ENCODE results near the gene KANTR. TPM values are rescaled to one million over a fixed set of nuclear protein-coding genes. Genes with fewer than 3 reads are reported as not detected.

KANTR gene
- total RNA-seq, 2 experiments from 2014 or later, result 7.5 to 9.2 TPM

GRCh38 chrX:53072418-53073114 lies 21.4 kb upstream of the KANTR start:
- CTCF ChIA-PET, result interaction anchor here (0.8 to 5.8 kb wide), 7 partner anchors 9 to 153 kb away, joined by 3 to 30 read pairs (median 6); partner anchors contain the start of gene TSPYL2
- Mint-ChIP-seq H3K27ac (peak overlapping the region; percentile 90), H3K9me3 (no peaks in the 10 kb centered on the region), H3K36me3 (ENCODE audit: low read depth) (no peaks in the 10 kb centered on the region), H3K27me3 (ENCODE audit: low read depth) (no peaks in the 10 kb centered on the region), H3K4me1 (ENCODE audit: low read depth) (peaks cover 12% of the 10 kb centered on the region), H3K4me3 (peak overlapping the region; percentile 85)
- intact Hi-C loops (cut with micrococcal nuclease), result no loop called here
- no peak for DNase-seq

- CTCF ChIA-PET, result interaction anchor here (1.6 to 5.8 kb wide), 2 partner anchors 8 to 17 kb away, joined by 10 to 30 read pairs; partner anchors contain the start of gene TSPYL2
- peaks cover 12% of the 10 kb centered on the region for H3K4me1 Mint-ChIP-seq (ENCODE audit: low read depth)
- H3K4me3 Mint-ChIP-seq, result no peak overlapping the region
- DNase-seq, result no peak
- no peaks in the 10 kb centered on the region for H3K36me3 Mint-ChIP-seq (ENCODE audit: low read depth)
- H3K27me3 Mint-ChIP-seq (ENCODE audit: low read depth), result no peaks in the 10 kb centered on the region
- peak overlapping the region; percentile 48 for H3K27ac Mint-ChIP-seq
- intact Hi-C loops (cut with micrococcal nuclease), result no loop called here
- no peaks in the 10 kb centered on the region for H3K9me3 Mint-ChIP-seq
These were observed 20.8 kb upstream of the KANTR start for GRCh38 chrX:53073115-53073586.

GRCh38 chrX:53075011-53075410 lies 18.9 kb upstream of the KANTR start:
- Mint-ChIP-seq H3K27me3 (ENCODE audit: low read depth) (no peaks in the 10 kb centered on the region), H3K36me3 (ENCODE audit: low read depth) (no peaks in the 10 kb centered on the region), H3K9me3 (no peaks in the 10 kb centered on the region), H3K4me3 (no peak overlapping the region), H3K27ac (no peak overlapping the region), H3K4me1 (ENCODE audit: low read depth) (peaks cover 12% of the 10 kb centered on the region)
- intact Hi-C loops (cut with micrococcal nuclease), result no loop called here
- DNase-seq, result no peak
- CTCF ChIA-PET, result no interaction called here

GRCh38 chrX:53076671-53077070 lies 17.3 kb upstream of the KANTR start:
- intact Hi-C loops (cut with micrococcal nuclease), result no loop called here
- Mint-ChIP-seq H3K27me3 (ENCODE audit: low read depth) (no peaks in the 10 kb centered on the region), H3K9me3 (no peaks in the 10 kb centered on the region), H3K4me3 (no peak overlapping the region), H3K27ac (no peak overlapping the region), H3K36me3 (ENCODE audit: low read depth) (no peaks in the 10 kb centered on the region), H3K4me1 (ENCODE audit: low read depth) (peaks cover 18% of the 10 kb centered on the region)
- CTCF ChIA-PET, result no interaction called here
- no peak for DNase-seq

- Mint-ChIP-seq H3K27me3 (ENCODE audit: low read depth) (no peaks in the 10 kb centered on the region), H3K4me1 (ENCODE audit: low read depth) (peaks cover 12% of the 10 kb centered on the region), H3K9me3 (no peaks in the 10 kb centered on the region), H3K4me3 (no peak overlapping the region), H3K27ac (no peak overlapping the region), H3K36me3 (ENCODE audit: low read depth) (no peaks in the 10 kb centered on the region)
- intact Hi-C loops (cut with micrococcal nuclease), result no loop called here
- CTCF ChIA-PET, result interaction anchor here (0.5 to 1.1 kb wide), 2 partner anchors 11 to 58 kb away, joined by 3 read pairs; no protein-coding TSS in a partner anchor
- no peak for DNase-seq
These were observed 16.4 kb upstream of the KANTR start for GRCh38 chrX:53077207-53078197.

- H3K4me1 Mint-ChIP-seq (ENCODE audit: low read depth), result peaks cover 21% of the 10 kb centered on the region
- peaks cover 12% of the 10 kb centered on the region for H3K36me3 Mint-ChIP-seq (ENCODE audit: low read depth)
- intact Hi-C loops (cut with micrococcal nuclease), result no loop called here
- H3K27ac Mint-ChIP-seq, result no peak overlapping the region
- no peak for DNase-seq
- H3K9me3 Mint-ChIP-seq, result no peaks in the 10 kb centered on the region
- no peaks in the 10 kb centered on the region for H3K27me3 Mint-ChIP-seq (ENCODE audit: low read depth)
- no peak overlapping the region for H3K4me3 Mint-ChIP-seq
- CTCF ChIA-PET, result interaction anchor here (1.1 kb wide), 1 partner anchor 10 kb away, joined by 3 read pairs; no protein-coding TSS in a partner anchor
These were observed 15.0 kb upstream of the KANTR start for GRCh38 chrX:53078943-53079342.

GRCh38 chrX:53080628-53081580 lies 13.0 kb upstream of the KANTR start:
- H3K36me3 Mint-ChIP-seq (ENCODE audit: low read depth), result peaks cover 28% of the 10 kb centered on the region
- intact Hi-C loops (cut with micrococcal nuclease), result loop anchor here (10.0 kb wide), 2 partner anchors 634 to 1186 kb away; partner anchors contain the start of gene MAGED1
- CTCF ChIA-PET, result interaction anchor here (2.0 kb wide), 1 partner anchor 9 kb away, joined by 10 read pairs; no protein-coding TSS in a partner anchor
- H3K9me3 Mint-ChIP-seq, result no peaks in the 10 kb centered on the region
- DNase-seq, result peak; percentile 42
- no peaks in the 10 kb centered on the region for H3K27me3 Mint-ChIP-seq (ENCODE audit: low read depth)
- peak overlapping the region; percentile 80 for H3K4me3 Mint-ChIP-seq
- peaks cover 36% of the 10 kb centered on the region for H3K4me1 Mint-ChIP-seq (ENCODE audit: low read depth)
- peak overlapping the region; percentile 93 for H3K27ac Mint-ChIP-seq

GRCh38 chrX:53081925-53082772 lies 11.8 kb upstream of the KANTR start, which contains the start of gene TSPYL2:
TSS of gene TSPYL2 (plus strand) at chrX:53082367. CDS start at chrX:53082499, 132 bp downstream.
- peak; percentile 93 for DNase-seq
- intact Hi-C loops (cut with micrococcal nuclease), result loop anchor here (1.0 to 10.0 kb wide), 5 partner anchors 11 to 1187 kb away; partner anchors contain the start of genes MAGED1 and PHF8
- Mint-ChIP-seq H3K4me3 (peak within 1 kb of the TSS; percentile 90), H3K27me3 (ENCODE audit: low read depth) (no peaks in the 10 kb centered on the region), H3K27ac (peak within 1 kb of the TSS; percentile 94), H3K4me1 (ENCODE audit: low read depth) (peaks cover 48% of the 10 kb centered on the region), H3K36me3 (ENCODE audit: low read depth) (peaks cover 30% of the 10 kb centered on the region), H3K9me3 (no peaks in the 10 kb centered on the region)
- CTCF ChIA-PET, result interaction anchor here (0.7 to 2.0 kb wide), 2 partner anchors 10 to 12 kb away, joined by 3 to 10 read pairs; partner anchors contain the start of gene KANTR

GRCh38 chrX:53082773-53083616 lies 10.9 kb upstream of the KANTR start:
- Mint-ChIP-seq H3K27me3 (ENCODE audit: low read depth) (no peaks in the 10 kb centered on the region), H3K36me3 (ENCODE audit: low read depth) (peaks cover 31% of the 10 kb centered on the region), H3K27ac (peak overlapping the region; percentile 85), H3K9me3 (no peaks in the 10 kb centered on the region), H3K4me1 (ENCODE audit: low read depth) (peaks cover 56% of the 10 kb centered on the region), H3K4me3 (peak overlapping the region; percentile 90)
- CTCF ChIA-PET, result no interaction called here
- no peak for DNase-seq
- intact Hi-C loops (cut with micrococcal nuclease), result loop anchor here (1.0 to 10.0 kb wide), 5 partner anchors 10 to 1188 kb away; partner anchors contain the start of genes MAGED1 and PHF8

GRCh38 chrX:53084043-53084570 lies 9.8 kb upstream of the KANTR start:
- Mint-ChIP-seq H3K27ac (peak overlapping the region; percentile 85), H3K9me3 (no peaks in the 10 kb centered on the region)
- DNase-seq, result no peak

More at GRCh38 chrX:53084043-53084570, 9.8 kb upstream of the KANTR start:
- H3K36me3 Mint-ChIP-seq (ENCODE audit: low read depth), result peaks cover 36% of the 10 kb centered on the region
- intact Hi-C loops (cut with micrococcal nuclease), result loop anchor here (10.0 kb wide), 2 partner anchors 631 to 1189 kb away; partner anchors contain the start of gene MAGED1
- H3K4me1 Mint-ChIP-seq (ENCODE audit: low read depth), result peaks cover 66% of the 10 kb centered on the region
- peak overlapping the region; percentile 23 for H3K4me3 Mint-ChIP-seq
- CTCF ChIA-PET, result no interaction called here
- no peaks in the 10 kb centered on the region for H3K27me3 Mint-ChIP-seq (ENCODE audit: low read depth)

Measured in activated naive CD4-positive, alpha-beta T cell treated with anti-CD3 and anti-CD28 coated beads for 36 hours (primary cell).